Mesendoderm (in vitro differentiated cells): ENCODE results near the gene CYTH3.

Source experiments
- DNase-seq: peaks from one replicate; pipeline ENCODE4 v3.0.0; 2013
- H2AK5ac ChIP-seq: 2 replicates; pipeline ENCODE4 v1.6.1; 2013; ENCODE audit warnings: low read length, inconsistent platforms
- H2BK120ac ChIP-seq: 2 replicates; pipeline ENCODE4 v1.6.1; 2013; ENCODE audit warnings: low read depth, mild to moderate bottlenecking, low read length, moderate library complexity, mixed read lengths
- H2BK15ac ChIP-seq: replicated peaks from 2 replicates; pipeline ENCODE4 v1.6.1; 2013; ENCODE audit warnings: low read depth, mild to moderate bottlenecking, moderate library complexity
- H2BK5ac ChIP-seq: 2 replicates; pipeline ENCODE4 v1.6.1; 2013; ENCODE audit warnings: low read length, inconsistent platforms
- H3K18ac ChIP-seq: 2 replicates; pipeline ENCODE4 v1.6.1; 2013; ENCODE audit warnings: mild to moderate bottlenecking, low read length, mixed read lengths
- H3K23ac ChIP-seq: one replicate; pipeline ENCODE4 v1.6.1; 2013; ENCODE audit warnings: low read length
- H3K27ac ChIP-seq: 2 replicates; pipeline ENCODE4 v1.5.1; 2013; ENCODE audit warnings: low read depth, mild to moderate bottlenecking, inconsistent platforms, low read length, moderate library complexity
- H3K27me3 ChIP-seq: 2 replicates; pipeline ENCODE4 v1.6.1; 2013; ENCODE audit warnings: low read length, control low read depth, mild to moderate bottlenecking, inconsistent platforms; ENCODE audit not compliant: insufficient read depth, poor library complexity
- H3K36me3 ChIP-seq: 2 replicates; pipeline ENCODE4 v1.6.1; 2013; ENCODE audit warnings: low read length, inconsistent platforms; ENCODE audit not compliant: control insufficient read depth, insufficient read depth
- H3K4ac ChIP-seq: one replicate; pipeline ENCODE4 v1.6.1; 2013; ENCODE audit warnings: low read depth, mild to moderate bottlenecking, low read length, moderate library complexity
- H3K4me1 ChIP-seq: 2 replicates; pipeline ENCODE4 v1.6.1; 2013; ENCODE audit warnings: low read depth, low read length, inconsistent platforms; ENCODE audit not compliant: control insufficient read depth
- H3K4me2 ChIP-seq: 2 replicates; pipeline ENCODE4 v1.6.1; 2013; ENCODE audit warnings: low read length
- H3K4me3 ChIP-seq: 2 replicates; pipeline ENCODE4 v1.5.1; 2013; ENCODE audit warnings: mild to moderate bottlenecking, low read length
- H3K56ac ChIP-seq: one replicate; pipeline ENCODE4 v1.6.1; 2013; ENCODE audit warnings: low read length
- H3K79me1 ChIP-seq: 2 replicates; pipeline ENCODE4 v1.6.1; 2013; ENCODE audit warnings: low read length, inconsistent platforms
- H3K79me2 ChIP-seq: 2 replicates; pipeline ENCODE4 v1.6.1; 2013; ENCODE audit warnings: mild to moderate bottlenecking, low read length; ENCODE audit not compliant: control insufficient read depth, insufficient read depth
- H3K9ac ChIP-seq: 2 replicates; pipeline ENCODE4 v1.6.1; 2013; ENCODE audit warnings: low read length, inconsistent platforms
- H4K5ac ChIP-seq: one replicate; pipeline ENCODE4 v1.6.1; 2013; ENCODE audit warnings: low read length
- H4K8ac ChIP-seq: one replicate; pipeline ENCODE4 v1.6.1; 2013; ENCODE audit warnings: low read depth, mild to moderate bottlenecking, control low read depth, low read length, moderate library complexity
- WGBS: extraction: QIAGEN DNeasy Blood & Tissue Kit; methylation state at CpG from one replicate; pipeline ENCODE4 v1.1.7; 2013; ENCODE audit warnings: low lambda C conversion rate, missing lambda C conversion rate; ENCODE audit not compliant: insufficient coverage; ENCODE audit errors: extremely low coverage; 5-methylcytosine and 5-hydroxymethylcytosine counted together

Gene CYTH3

DNA sequence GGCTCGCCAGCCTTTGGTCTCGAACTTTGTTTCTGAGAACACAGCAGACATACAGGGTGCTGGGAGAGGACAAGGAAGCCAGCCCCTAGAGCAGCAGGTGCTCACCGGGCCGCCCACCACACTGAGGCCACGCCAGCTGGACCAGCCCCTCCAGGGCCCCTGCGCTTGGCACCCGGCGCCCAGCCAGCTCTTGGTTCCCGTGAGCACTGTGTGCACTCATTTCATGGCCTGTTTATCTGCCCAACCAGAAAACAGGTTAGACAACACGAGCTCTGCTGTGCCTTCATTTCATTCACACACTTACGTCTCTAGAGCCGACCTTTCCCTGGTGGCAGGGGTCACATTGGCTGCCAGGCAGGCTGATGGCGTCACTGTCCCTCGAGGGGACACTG is 104.0 kb downstream of the CYTH3 start:
- no peak overlapping the region for H3K18ac ChIP-seq
- no peaks in the 10 kb centered on the region for H3K79me2 ChIP-seq
- H3K4me1 ChIP-seq = peaks cover 3% of the 10 kb centered on the region
- H3K4ac ChIP-seq = no peak overlapping the region
- H3K56ac ChIP-seq = no peak overlapping the region
- H3K4me3 ChIP-seq = no peak overlapping the region
- DNase-seq = no peak
- H3K79me1 ChIP-seq = no peaks in the 10 kb centered on the region
- no CpG with 5 or more reads among the region's 14 CpGs for WGBS
- no peak overlapping the region for H3K23ac ChIP-seq
- no peak overlapping the region for H3K4me2 ChIP-seq
- H2BK15ac ChIP-seq = no peak overlapping the region
- H3K27me3 ChIP-seq = no peaks in the 10 kb centered on the region
- no peak overlapping the region for H4K5ac ChIP-seq
- no peak overlapping the region for H2AK5ac ChIP-seq
- H2BK120ac ChIP-seq = no peak overlapping the region
- H3K9ac ChIP-seq = no peak overlapping the region
- H4K8ac ChIP-seq = no peak overlapping the region
- no peak overlapping the region for H3K27ac ChIP-seq
- no peak overlapping the region for H2BK5ac ChIP-seq
- no peaks in the 10 kb centered on the region for H3K36me3 ChIP-seq

DNA sequence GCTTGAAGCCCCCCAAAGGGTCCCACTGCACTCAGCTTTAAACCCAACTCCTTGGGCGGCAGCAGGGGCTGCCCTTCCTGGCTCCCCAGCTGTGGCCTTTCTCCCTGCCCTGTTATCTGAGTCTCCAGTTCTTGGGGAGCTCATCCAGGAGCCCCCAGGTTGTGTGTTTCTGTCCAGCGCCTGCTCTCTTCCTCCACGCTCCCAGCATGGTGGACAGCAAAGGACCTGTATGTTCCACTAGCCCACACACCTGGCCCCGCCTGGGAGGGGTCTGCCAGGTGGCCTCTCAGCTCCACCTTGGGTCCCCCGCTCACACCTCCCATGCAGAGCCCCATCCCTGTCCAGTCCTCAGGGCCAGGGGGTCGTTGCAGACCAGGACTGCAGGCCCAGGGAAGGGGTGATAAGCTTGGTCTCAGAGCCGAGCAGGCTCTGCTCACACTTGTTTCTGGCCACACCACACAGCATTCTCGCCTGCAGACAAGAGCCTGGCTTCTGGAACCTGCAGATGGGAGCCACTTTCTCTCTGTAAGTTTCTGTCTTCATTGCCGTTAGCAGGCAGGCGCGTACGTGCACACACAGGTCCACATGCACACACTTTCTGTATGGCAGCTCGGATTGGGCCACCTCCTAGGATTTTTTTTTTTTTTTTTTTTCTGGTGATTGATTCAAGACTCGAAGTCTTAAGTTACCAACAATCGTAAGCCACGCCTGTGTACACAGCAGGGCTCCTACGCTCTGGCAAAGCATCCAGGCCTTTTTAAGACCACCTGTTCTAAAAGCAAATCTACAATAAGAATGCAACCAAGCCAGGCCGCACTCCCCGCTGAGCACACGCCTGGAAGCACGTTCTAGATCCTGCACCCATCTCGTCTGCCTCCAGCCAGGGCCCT is 104.6 kb downstream of the CYTH3 start:
- no peak overlapping the region for H2BK5ac ChIP-seq
- H3K4me1 ChIP-seq = peaks cover 3% of the 10 kb centered on the region
- no peaks in the 10 kb centered on the region for H3K79me1 ChIP-seq
- no peak for DNase-seq
- WGBS = no CpG with 5 or more reads among the region's 22 CpGs
- H2BK15ac ChIP-seq = no peak overlapping the region
- H3K56ac ChIP-seq = no peak overlapping the region
- no peaks in the 10 kb centered on the region for H3K36me3 ChIP-seq
- no peak overlapping the region for H3K4me2 ChIP-seq
- no peak overlapping the region for H3K4ac ChIP-seq
- H3K79me2 ChIP-seq = no peaks in the 10 kb centered on the region
- no peak overlapping the region for H3K23ac ChIP-seq
- H3K4me3 ChIP-seq = no peak overlapping the region
- H3K27me3 ChIP-seq = no peaks in the 10 kb centered on the region
- H3K9ac ChIP-seq = no peak overlapping the region
- H2AK5ac ChIP-seq = no peak overlapping the region
- no peak overlapping the region for H4K5ac ChIP-seq
- no peak overlapping the region for H3K27ac ChIP-seq
- no peak overlapping the region for H3K18ac ChIP-seq
- H4K8ac ChIP-seq = no peak overlapping the region
- no peak overlapping the region for H2BK120ac ChIP-seq

DNA sequence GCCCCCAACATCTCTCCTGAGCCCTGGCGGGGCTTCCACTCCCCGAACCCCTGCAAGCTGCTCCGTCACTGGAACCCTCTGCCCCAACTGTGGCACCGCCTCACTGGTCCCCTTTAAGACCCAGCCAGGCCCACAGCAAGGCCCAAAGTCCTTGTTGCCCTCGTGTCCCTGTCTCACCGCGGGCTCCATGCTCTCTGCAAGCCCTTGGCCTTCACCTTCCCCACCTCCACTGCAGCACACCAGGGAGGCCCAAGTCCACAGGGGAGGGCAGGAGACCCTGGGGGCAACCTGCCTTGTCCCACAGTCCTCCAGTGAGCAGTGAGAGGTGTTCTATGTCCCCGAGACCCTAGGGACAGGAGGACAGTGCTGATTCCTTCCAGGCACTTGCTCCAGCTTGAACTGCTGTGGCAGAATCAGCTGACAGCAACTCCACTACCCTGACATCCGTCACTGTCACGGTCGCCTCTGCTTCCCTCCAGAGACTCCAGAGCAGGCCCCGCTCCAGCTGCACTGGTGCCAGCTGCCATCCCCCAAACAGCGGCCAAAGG is 105.3 kb downstream of the CYTH3 start:
- H3K4me1 ChIP-seq = peaks cover 2% of the 10 kb centered on the region
- H3K9ac ChIP-seq = no peak overlapping the region
- no peaks in the 10 kb centered on the region for H3K27me3 ChIP-seq
- no peaks in the 10 kb centered on the region for H3K79me2 ChIP-seq
- H2BK5ac ChIP-seq = no peak overlapping the region
- no peak overlapping the region for H2AK5ac ChIP-seq
- H3K27ac ChIP-seq = no peak overlapping the region
- no peaks in the 10 kb centered on the region for H3K79me1 ChIP-seq
- no peak overlapping the region for H3K56ac ChIP-seq
- no peak overlapping the region for H3K23ac ChIP-seq
- no peak overlapping the region for H3K4me2 ChIP-seq
- DNase-seq = no peak
- H3K18ac ChIP-seq = no peak overlapping the region
- H3K4ac ChIP-seq = no peak overlapping the region
- no peak overlapping the region for H2BK15ac ChIP-seq
- H3K36me3 ChIP-seq = no peaks in the 10 kb centered on the region
- no peak overlapping the region for H4K5ac ChIP-seq
- no peak overlapping the region for H3K4me3 ChIP-seq
- WGBS = no CpG with 5 or more reads among the region's 13 CpGs
- H4K8ac ChIP-seq = no peak overlapping the region
- no peak overlapping the region for H2BK120ac ChIP-seq

DNA sequence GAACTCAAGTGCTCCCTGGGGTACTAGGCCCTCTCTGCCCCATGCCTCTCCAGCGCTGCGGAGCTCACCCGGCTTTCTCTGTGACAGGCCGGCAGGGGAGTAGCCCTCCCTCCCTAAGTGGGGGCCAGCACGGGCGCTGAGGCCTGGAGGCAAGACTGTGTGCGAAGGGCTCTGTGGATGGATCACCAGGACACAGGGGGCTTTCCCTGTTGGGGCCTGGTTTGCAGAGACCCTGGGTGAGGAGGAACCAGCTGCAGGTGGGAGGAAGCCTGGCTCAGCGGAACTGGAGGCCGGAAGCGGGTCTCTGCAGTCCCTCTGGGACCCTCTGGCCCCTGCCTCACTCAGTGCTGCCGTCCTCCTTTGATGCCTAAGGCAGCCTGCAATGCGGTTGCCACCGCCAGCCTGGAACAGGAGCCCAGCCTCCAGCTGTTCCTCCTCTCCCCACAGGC is 106.0 kb downstream of the CYTH3 start:
- no peak overlapping the region for H3K4ac ChIP-seq

DNA sequence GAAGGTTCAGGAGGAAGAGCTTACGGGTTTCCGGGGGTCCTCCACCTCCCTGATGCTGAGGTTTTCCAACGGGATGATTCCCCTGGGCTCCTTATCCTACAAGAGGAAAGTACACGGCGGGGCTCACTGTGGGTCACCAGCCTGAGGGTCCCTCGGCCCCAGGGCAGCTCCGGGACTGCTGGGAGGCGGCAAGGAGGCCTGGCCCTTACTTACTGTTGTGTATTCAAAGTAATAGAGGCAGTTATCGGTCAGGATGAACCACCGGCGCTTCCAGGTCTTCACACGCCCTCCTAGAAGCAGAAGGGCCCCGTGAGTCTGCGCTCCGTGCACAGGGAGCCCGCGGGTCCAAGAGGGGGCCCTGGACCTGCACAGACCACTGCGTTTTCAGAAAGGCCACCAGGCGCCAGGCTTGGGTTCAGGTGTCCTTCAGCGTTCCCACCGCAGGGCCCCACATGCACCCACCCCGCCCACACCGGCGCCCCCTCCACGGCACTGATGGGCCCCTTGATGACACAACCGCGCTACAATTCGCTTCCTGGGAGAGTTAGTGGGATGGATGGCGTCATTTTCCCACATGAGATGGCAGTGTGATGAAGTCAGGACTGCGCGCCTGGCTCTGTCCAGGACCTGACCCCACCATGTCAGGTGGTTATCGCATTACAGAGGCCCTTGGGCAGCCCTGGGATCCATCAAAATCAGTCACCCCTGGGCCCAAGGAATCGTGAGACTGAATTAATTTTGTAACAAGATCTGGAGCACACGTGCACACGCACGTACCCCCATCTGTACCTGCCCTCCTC is 106.7 kb downstream of the CYTH3 start:
- WGBS = no CpG with 5 or more reads among the region's 36 CpGs
- peaks cover 2% of the 10 kb centered on the region for H3K36me3 ChIP-seq

More for the DNA sequence above, 106.0 kb downstream of the CYTH3 start:
- Histone ChIP-seq H3K56ac (no peak overlapping the region), H3K36me3 (peaks cover 2% of the 10 kb centered on the region), H2BK120ac (no peak overlapping the region), H2BK5ac (no peak overlapping the region), H3K79me1 (no peaks in the 10 kb centered on the region), H2AK5ac (no peak overlapping the region), H3K9ac (no peak overlapping the region), H3K4me3 (no peak overlapping the region), H4K8ac (no peak overlapping the region), H3K79me2 (no peaks in the 10 kb centered on the region), H3K27me3 (no peaks in the 10 kb centered on the region), H2BK15ac (no peak overlapping the region), H3K27ac (no peak overlapping the region), H3K4me1 (no peaks in the 10 kb centered on the region), H4K5ac (no peak overlapping the region), H3K18ac (no peak overlapping the region), H3K23ac (no peak overlapping the region), H3K4me2 (no peak overlapping the region)
- no CpG with 5 or more reads among the region's 13 CpGs for WGBS
- DNase-seq = no peak

More for the DNA sequence above, 106.7 kb downstream of the CYTH3 start:
- Histone ChIP-seq H2BK5ac (no peak overlapping the region), H3K4ac (no peak overlapping the region), H2AK5ac (no peak overlapping the region), H3K23ac (no peak overlapping the region), H3K56ac (no peak overlapping the region), H3K4me1 (no peaks in the 10 kb centered on the region), H2BK15ac (no peak overlapping the region), H3K9ac (no peak overlapping the region), H3K4me3 (no peak overlapping the region), H2BK120ac (no peak overlapping the region), H4K5ac (no peak overlapping the region), H3K79me2 (no peaks in the 10 kb centered on the region), H3K27me3 (no peaks in the 10 kb centered on the region), H3K18ac (no peak overlapping the region), H3K4me2 (no peak overlapping the region), H3K79me1 (no peaks in the 10 kb centered on the region), H4K8ac (no peak overlapping the region), H3K27ac (no peak overlapping the region)
- no peak for DNase-seq
